COLO829 (cell line): ENCODE data around the gene SCN8A.
A peak's percentile ranks its signal among the peaks of the same experiment; 100 is the strongest.

ENCODE experiments used
- DNase-seq: peaks from one replicate; pipeline ENCODE4 v3.0.0; 2012; ENCODE audit warnings: low spot score

The SCN8A gene

DNA sequence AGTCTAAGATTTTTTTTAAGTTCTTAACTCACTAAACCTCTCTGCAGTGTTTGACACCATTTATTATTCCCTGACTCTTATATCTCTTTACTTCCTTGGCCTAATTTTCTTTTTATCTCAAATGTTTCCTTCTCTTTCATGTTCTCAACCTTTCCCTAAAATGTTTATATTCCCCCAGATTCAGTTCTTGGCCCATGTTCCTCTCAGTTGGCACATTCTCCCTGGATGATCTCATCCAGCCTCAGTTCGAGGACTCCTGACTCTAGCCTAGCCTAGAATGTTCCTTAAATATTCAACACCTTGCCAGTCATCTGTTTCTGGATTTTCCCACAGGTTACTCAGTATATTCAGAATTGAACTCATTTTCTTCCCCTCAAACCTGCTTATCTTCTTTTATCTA is 81.3 kb downstream of the SCN8A start:
- DNase-seq, result no peak

DNA sequence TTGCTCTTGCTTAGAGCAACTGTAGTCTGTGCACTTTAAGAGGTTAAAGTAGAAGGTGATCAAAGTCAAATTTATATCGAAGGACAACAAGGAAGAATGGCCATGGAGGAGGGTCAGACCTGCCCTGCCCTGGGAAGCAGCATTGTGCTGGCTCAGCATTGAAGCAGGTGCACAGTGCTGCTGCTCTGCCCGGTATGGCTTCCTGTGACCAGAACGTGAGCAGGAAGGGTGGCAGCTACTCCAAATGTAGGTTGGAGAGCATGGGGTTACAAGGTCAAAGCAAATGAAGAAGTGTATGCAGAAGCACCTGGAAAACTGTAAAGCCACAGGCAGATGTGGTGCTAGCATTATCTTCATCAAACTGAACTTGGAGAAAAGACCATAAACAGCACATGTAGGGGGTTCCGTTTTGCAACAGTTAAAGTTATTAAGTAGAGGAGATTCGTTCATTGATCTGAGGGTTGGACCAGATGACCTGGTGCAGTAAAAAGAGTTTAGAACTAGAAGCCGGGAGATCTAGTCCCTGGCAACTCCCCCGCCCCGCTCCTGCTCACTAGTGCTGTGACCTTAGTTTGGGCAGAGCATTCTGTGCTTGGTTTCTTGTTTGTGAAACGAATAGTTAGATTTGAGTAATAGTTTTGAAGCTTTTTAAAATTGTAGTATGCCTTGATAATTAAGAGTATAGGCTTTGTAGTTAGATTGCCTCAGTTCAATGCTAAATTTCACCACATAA is 84.2 kb downstream of the SCN8A start:
- no peak for DNase-seq

DNA sequence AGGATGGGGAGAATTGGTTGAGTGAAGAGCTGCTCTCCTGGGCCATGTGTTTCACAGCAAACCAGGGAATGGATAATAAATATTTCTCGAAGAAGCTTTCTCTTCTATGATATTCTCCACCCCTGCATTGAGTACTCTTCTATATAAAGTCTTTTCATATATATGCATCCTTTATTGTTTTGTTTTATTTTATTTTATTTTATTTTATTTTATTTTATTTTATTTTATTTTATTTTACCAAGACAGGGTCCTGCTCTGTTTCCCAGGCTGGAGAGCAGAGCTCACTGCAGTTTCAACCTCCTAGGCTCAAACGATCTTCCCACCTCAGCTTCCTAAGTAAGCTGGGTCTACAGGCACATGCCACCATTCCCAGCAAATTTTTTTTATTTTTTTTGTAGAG is 85.8 kb downstream of the SCN8A start:
- no peak for DNase-seq

DNA sequence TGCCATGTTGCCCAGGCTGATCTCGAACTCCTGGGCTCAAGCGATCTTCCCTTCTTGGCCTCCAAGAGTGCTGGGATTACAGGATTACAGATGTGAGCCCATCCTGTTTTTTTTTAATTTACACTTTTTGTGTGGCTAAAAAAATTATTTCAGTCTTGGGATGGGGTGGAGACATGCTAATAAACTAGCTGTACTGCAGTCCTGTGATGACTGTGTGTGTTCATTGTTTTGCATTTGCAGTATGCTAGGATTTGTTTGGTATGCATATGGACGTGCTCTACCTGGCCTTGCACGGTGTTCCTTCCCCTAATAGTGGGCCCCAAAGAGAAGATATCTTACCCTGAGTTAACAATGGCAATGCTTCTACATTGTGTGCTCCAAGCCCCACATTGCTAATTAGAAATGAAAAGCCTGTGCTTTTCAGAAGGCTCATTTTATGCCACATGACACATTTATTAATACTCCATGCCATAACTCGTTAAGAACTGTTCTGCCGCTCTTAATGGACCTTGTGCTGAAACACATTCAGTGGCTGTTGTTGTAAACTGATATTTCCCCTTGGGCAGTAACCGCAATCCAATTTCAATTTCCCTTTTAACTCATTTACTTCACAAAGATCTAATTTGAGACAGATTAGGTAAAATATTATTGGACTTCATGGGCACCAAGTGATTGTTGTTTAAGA is 86.4 kb downstream of the SCN8A start:
- DNase-seq, result peak; percentile 8

DNA sequence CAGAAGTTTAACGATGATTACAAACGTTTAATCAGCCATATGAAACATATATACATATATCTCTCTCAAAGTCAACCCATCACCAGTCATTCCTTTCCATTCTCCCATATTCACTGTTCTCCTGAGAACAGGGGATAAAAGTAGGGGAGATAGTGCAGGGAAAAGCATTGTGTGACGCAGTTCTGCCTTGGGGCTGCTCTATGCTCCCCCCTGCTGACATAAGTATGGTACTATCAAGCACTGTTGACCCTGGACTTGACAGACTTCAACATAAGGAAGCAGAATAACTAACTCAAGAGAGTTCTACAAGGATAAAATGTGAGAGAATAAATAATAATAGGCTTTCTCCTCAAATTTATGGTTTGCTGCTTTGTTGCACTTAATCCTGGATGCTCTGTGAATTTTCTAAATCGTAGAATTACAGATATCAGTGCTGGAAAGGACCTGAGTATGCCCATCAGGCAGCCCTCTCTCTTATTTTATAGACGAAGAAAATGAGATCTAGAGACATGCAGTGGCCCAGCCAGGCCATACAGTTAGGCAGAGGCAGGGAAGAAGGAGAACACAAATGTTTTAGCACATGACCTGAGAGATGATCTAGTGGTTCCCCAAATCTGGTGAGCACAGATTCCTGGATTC is 87.2 kb downstream of the SCN8A start:
- DNase-seq, result peak; percentile 68

DNA sequence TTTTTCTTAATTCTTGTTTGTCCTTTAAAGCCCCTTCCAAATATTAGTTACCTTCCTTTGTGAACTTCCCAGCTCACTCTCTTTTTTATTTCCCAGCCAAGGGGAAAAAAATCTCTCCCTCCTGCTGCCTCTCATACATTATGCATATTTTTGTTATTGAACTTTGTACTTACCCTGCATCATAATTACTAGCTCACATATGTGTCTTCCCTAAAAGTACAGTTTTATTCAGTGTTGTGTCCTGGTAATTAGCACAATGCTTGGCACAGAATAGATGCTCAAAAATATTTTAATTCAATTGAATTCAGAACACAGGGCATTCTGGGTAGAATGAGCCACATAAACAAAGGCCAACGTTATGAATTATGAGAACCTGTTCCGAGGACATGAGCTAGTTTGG is 91.9 kb downstream of the SCN8A start:
- DNase-seq, result no peak

DNA sequence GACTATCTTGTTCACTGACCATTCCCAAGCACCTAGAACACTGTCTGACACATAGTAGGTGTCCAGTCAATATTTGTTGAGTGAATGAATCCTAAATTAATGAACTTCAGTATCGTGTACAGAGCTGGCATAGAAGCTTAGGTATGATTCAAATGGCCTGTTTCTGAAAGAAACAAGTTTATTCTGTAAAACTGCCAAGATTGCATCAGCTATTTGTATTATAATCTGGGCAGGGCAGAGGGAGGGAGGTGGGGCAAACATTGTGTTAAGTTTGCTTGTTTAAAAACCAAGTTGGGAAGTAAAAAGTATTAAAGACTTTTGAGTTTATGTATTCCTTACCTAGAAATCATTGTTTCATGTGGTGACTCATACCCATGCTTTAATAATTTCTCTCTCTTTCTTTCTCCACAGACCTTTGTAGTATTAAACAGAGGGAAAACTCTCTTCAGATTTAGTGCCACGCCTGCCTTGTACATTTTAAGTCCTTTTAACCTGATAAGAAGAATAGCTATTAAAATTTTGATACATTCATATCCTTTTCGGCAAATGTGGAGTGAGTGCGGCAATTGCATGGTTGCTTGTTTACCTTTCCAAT is 92.8 kb downstream of the SCN8A start:
- no peak for DNase-seq

DNA sequence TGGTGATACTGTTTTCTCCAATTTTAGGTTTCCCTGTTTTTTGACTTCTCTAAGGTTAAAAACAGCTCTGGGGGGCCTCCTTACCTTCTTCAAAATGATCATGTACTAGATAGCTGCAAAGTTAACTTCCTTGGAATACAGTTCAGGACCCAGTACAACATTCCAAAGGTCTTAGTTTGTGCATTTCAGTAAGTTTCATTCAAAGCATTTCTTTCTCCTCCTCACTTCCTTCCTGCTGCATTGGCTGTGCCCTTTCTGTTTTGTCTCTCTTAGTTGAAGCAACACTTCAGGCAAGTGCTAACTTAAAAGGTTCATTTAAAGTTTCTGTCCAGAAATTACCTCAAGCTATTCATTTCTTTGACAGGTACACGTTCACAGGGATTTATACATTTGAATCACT is 95.7 kb downstream of the SCN8A start:
- DNase-seq, result no peak

DNA sequence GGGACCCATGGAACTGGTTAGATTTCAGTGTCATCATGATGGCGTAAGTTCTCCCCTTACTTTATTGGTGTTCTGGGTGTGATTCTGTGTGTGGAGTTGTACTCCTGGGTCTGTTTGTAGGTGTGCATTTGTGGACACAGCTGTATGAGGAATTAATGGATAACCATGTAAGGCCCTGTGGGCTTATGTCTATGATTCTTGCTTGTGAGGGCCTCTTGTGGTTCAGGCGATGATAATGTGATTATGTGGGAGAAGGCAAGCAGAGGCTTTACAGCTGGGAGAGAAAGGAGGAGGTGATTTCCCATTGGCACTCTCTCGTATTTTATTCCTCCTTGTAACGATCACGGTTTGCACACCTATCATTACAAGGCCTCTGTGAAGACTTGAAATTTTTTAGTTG is 96.1 kb downstream of the SCN8A start:
- DNase-seq, result no peak

DNA sequence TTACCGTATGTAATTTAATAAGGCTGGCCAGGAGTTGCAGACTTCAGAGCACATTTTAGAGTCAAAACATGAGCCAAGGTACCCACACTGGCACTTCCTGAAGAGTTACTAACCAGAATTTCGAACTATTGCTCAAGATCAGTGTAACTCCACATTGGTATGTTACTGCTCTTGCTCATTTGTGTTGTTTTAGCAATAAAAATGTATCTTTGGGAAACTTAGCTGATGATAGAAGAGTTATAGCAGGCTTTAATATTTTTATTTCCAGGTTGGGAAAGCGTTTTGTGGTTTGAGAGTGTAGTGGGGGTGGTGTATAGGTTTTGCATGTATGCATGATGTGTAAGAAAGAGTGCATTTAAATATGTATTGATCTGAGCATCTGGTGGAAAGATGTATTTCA is 96.6 kb downstream of the SCN8A start:
- no peak for DNase-seq

DNA sequence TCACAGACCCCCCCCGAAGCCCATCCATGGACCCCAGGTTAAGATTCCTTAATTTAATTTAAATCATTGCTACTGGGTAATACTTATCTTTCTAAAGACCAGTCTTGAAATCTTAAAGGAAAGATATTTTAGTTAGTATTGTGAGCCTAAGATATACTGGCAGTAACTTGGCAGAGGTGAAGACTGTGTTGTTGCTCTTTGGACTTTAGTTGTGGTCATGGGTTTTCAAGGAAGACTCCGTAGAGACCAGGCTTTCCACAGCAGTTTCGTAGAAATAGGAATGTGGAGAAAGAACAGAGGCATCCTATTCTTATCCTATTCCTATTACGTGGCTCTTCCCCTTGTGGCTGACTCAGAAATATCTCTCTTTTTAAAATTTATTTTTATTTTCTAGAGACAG is 99.0 kb downstream of the SCN8A start:
- no peak for DNase-seq

DNA sequence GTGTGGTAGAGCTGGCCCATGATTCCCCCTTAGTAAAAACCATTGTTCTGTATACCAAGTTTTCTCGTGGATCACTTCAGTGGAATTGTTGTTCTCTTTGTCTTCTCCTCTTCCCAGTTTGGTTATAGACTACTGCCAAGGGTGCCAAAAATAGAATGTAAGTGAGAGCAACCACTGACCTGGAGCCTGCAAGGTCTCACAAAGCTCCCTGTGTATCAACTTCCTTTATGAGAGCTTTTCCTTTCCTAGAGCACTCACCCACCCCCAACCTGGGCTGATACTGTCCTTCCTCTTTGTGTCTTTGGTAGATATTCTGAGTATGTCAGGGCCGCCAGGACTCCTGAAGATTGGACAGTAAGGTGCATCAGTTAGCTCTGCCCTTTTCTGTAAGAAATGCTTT is 101.0 kb downstream of the SCN8A start:
- peak; percentile 26 for DNase-seq

DNA sequence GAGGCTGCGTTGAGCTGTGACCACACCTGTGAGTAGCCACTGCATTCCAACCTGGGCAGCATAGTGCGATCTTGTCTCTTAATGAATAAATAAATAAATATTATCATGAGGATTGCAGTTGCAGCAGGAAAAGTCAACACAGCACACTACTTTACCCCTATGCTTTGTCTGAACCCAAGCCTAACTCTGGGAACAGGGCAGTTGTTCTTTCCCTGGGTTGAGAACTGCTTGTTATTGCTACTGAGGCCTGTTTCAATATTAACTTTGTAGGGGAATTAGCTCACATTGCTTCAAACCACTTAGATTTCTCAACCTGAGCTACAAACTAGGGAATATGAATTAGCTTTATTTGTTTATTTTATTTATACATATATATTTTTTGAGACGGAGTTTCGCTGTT is 102.5 kb downstream of the SCN8A start:
- DNase-seq, result no peak

DNA sequence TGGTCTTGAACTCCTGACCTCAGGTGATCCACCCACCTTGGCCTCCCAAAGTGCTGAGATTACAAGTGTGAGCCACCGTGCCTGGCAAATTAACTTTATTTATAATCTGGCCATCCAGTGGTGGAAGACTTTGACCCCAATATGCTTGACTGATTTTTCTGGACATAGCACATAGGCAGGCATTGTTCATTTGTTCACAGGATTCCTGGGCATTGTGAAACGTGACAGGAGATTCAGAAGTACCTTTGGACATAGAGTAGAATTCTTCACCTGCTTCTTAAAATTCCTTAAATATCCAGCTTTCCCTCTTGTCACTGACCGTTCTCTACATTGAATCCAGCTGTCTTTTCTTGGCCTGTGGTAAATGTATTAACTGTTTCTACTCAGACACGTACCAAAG is 103.1 kb downstream of the SCN8A start:
- no peak for DNase-seq

DNA sequence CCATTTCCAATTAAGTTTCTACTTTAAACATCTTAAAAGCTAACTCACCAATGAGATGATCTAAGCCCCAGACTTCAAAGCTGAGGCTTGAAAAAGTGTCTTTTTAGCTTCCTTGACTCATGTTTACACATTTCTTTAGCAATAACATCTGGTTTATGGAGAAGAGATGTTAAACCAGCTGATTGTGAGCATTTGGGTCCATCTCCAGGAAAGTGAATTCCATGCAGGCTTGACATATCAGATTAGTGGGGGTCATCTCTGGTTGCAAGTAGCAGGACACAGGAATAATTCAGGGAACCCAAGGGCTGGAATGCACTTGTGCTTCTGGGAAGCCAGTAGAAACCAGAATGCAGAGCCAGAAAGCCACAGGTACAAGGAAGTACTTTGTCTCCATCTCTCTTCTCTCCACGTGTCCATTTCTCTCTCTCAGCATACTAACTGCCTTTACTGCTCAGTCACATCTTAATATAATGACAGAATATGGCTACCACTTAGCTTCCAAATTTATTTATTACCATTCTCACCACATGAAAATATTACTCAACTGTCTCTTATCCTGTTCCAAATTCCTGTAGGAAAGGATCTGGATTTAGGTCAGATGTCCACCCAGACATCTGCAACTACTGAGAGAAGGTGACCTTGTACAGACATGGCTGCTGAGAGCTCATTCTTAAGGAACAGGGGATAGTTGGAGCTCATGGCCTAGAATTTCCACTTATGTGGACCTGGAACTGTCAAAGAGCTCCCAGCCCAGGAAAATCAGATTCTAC is 104.4 kb downstream of the SCN8A start:
- no peak for DNase-seq

DNA sequence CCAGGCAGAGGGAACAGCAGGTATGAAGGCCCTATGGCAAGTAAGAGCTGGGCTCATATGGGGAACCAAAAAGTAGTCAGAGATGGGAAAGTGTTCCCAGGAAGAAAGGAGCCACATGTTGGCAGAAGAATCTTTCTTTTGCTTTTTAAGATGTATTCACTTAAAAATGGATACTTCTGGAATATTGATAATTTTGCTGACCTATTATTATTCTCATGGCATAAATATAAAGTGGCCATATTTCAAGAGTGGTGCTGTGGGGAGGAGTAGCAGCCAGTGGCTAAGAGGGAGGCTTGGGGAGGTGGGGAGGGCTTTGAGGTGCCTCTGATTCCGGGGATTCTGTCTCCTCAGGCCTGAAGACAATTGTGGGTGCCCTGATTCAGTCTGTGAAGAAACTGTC is 108.2 kb downstream of the SCN8A start:
- DNase-seq, result no peak

DNA sequence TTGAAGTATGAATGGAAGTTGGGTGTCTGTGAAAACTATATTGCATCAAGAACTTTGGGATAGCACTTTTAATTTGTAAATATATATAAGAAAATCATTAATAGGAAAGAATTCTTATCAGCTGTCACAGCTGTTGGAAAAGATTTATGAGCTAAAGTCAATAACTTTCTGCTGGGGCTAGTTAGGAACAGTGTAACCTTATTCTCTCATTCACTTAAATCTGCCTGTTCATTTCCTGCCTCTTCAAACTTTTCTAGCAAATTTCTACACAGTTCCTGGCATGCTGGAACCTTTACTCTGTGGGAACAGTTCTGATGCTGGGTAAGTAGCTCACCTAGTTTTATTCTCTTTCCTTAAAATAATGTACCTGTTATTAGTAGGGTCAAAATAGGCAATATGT is 109.9 kb downstream of the SCN8A start:
- no peak for DNase-seq

DNA sequence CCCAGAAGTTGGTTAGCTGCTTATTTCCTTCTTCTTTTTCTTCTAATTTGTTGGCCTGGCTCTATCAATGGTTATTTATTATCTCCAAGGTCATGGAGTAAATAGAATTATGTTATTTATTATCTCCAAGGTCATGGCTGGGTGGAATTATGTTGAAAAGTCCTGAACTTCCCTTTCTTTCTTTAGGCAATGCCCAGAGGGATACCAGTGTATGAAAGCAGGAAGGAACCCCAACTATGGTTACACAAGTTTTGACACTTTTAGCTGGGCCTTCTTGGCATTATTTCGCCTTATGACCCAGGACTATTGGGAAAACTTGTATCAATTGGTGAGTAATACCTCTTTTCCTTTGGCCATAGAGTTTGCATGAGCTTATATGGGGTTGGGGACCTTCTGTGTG is 111.6 kb downstream of the SCN8A start:
- DNase-seq, result no peak

DNA sequence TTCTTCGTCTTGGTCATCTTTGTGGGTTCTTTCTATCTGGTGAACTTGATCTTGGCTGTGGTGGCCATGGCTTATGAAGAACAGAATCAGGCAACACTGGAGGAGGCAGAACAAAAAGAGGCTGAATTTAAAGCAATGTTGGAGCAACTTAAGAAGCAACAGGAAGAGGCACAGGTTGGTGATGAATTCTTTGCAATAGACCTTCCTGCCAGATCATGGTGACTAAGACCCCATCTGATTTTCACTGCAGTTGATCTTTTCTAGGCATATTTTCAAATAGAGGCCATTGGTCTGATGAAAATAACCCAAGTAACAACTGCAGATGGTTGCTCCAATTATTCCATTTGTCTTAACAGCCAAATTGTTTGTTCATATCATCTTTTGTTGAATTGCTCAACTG is 114.4 kb downstream of the SCN8A start:
- DNase-seq, result no peak

DNA sequence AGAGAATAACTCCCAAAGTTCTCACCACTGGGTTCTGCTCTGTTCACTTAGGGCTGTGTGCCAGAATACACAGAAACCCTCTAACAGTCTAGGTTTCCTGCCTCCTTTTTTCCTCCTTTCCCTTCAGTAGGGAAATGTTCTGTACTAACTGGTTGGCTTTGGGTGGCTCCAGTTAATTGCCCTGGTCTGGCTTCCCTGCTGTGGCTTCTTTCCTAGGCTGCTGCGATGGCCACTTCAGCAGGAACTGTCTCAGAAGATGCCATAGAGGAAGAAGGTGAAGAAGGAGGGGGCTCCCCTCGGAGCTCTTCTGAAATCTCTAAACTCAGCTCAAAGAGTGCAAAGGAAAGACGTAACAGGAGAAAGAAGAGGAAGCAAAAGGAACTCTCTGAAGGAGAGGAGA is 115.2 kb downstream of the SCN8A start:
- DNase-seq, result no peak

DNA sequence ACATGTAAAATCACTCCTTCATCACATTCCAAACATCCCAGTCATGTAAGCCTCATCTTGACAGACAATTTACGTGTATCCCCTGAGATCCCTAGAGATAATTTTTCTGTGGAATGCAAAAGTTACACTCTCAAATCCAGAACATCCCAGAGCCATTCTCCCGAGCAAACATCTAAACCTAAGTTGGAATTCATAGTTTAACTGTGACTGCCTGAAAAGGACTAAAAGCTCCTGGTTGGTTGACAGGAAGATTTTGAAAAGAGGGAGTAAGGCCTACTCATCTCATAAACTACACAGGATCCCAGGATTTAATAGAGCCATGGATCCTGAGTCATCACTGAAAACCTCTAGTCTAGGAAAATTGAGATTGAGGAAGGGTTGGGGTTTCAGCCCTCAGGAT is 123.6 kb downstream of the SCN8A start:
- DNase-seq, result no peak

DNA sequence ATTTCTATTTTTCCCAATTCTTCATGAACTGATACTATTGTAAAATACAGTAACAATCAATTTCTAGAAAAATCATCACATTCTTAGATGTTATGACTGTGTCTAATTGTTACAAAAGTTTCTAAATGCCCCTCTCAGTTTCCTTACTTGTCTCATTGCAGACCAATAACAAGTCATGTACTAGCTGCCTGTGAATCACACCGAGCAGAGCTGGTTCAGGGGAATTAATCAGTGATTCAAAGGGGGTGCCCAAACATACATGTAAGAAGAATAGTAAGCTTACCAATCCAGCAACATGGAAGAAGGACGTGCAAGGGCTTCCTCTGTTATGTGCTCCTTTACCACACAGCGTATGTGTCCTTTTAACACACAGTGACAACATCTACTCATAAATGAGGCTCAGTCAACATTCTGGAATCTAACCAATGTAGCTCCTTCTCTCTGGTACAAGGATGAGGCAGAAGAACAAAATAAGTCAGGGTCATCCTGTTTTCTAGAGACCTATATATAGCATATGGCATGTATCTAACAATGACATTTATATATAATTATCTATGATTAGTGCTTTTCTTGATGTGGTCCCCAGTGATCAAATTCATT is 126.4 kb downstream of the SCN8A start:
- DNase-seq, result no peak
